NCI-H774 (cell line): Measurements from ENCODE around the gene ITCH.
"Not testable (repeated sequence)": the region's sequence is repeated elsewhere in the genome, so short reads cannot be mapped to it uniquely, and the experiment has no call there.

Experiments
- DNase-seq: peaks from one replicate; lab custom pipeline; 2025; lab: John Stamatoyannopoulos, UW

ITCH gene

DNA sequence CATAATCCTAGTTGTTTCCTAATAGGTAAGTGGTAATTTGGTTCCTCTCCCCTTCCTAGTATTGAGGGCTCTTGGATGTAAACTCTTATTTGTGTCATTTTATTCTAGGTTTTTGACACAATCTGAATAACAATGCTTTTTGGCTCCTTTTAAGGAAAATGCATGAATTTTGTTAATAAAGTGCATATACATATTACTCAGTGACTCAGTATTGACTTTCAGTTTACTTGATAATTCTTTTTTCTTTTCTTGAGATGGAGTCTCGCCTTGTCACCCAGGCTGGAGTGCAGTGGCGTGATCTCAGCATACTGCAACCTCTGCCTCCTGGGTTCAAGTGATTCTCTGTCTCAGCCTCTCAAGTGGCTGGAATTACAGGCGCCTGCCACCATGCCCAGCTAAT lies 19.1 kb downstream of the ITCH start:
- no peak for DNase-seq

DNA sequence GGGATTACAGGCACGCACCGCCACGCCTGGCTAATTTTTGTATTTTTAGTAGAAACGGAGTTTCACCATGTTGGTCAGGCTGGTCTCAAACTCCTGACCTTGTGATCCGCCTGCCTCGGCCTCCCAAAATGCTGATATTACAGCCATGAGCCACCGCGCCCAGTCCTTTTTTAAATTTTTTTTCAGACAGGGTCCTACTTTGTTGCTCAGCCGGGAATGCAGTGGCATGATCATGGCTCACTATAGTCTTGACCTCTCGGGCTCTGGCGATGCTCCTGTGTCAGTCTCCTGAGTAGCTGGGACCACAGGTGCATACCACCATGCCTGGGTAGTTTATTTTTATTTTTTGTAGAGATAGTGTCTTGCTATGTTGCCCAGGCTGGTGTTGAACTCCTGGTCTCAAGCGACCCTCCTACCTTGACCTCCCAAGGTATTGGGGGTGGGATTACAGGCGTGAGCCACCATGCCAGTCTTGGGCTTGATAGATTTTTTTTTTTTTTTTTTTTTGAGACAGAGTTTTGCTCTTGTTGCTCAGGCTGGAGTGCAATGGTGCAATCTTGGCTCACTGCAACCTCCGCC lies 19.9 kb downstream of the ITCH start:
- not testable (repeated sequence) for DNase-seq

DNA sequence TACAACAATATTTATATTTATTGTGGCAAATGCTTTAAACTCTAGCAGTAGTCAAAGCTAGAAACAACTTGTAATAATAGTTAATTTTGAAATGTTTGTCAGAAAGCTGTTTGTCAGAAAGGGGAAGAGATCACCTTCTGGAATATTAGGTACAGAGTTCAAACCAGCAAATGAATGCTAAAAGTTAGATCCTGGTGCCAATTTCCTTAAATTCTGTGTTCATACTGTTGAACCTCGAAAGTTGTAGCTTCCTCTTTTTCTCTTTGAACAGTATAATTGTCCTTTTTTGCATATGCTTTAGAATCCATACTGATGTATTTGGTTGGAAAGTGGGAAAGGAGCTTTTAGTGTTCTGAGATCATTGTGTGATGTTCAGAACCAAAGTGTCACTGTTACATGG lies 22.4 kb downstream of the ITCH start:
- no peak for DNase-seq

DNA sequence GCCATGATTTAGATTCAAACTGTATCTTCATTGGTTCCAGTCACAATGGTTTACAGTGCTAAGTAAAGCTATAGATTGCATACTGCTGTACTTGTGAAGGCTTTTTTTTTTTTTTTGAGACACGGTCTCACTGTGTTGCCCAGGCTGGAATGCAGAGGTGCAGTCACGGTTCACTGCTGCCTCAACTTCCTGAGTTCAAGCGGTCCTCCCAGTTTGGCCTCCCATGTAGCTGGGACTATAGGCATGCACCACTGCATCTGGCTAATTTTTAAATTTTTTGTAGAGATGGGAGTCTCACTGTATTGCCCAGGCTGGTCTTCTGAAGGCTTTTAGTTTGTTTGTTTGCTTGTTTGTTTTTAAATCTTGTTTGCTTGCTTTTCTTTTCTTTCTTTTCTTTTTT lies 24.9 kb downstream of the ITCH start:
- DNase-seq = no peak

DNA sequence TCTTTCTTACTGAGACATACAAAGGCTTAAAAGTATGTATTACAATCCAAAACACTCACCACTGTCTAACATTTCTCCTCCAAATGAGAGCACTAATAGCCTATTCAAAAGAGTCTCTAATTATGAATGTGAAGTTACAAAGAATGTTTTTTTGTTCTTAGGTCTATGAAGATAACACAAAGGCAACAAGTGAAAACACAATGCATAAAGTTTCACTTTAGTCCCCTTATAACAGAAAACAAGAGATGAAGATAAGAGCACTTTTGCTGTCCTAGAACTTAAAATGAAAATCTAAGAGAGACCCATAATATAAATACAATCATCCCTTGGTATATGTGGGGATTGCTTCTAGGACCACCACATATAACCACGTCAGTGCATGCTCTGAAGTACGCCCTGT lies 25.6 kb downstream of the ITCH start:
- no peak for DNase-seq

DNA sequence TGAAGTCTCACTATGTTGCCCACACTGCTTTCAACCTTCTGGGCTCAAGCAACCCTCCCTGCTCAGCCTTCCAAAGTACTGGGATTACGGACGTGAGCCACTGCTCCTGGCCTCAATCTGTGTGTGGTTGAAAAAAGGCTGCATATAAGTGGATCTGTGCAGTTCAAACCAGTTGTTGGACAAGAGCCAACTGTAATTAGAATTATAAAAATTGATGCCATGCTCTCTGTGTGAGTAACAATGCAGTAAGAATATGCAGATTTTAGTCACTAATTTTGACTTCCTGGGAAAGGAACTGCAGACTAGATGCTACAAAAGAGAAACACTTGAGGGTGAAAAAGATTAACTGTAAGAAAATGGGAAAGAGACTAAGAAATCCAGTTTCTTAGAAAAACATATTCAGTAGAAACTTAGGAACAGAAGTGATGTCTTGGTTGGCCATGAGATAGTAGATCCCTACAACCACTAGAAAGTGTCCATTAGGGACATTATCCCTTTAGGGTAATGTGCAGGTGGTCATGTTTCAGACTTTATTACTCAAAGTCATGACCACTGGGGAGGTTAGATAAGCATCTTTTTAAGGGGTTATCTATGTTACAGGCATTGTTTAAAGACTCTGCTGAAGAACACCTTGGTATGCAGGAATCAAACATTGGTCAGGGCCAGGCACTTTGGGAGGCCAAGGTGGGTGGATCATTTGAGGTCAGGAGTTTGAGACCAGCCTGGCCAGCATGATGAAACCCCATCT lies 26.3 kb downstream of the ITCH start:
- DNase-seq = no peak

DNA sequence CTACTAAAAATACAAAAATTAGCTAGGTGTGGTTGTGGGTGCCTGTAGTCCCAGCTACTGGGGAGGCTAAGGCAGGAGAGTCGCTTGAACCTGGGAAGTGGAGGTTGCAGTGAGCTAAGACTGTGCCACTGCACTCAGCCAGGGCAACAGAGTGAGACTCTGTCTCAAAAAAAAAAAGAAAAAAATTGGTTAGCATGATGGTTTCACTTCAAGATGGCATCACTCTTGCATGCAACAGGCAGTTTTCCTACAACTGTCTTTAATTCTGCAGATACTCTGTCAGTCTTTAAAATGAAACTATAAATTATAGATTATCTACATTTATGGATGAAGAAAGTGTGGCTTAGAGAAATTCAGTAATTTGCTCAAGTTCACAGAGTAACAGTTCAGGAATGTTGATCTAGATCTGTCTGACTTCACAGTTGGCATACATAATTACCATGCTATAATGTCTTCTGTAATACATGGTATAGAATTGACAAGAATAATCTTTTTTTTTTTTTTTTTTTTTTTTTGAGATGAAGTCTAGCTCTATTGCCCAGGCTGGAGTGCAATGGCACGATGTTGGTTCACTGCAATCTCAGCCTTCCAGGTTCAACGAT lies 27.0 kb downstream of the ITCH start:
- no peak for DNase-seq

DNA sequence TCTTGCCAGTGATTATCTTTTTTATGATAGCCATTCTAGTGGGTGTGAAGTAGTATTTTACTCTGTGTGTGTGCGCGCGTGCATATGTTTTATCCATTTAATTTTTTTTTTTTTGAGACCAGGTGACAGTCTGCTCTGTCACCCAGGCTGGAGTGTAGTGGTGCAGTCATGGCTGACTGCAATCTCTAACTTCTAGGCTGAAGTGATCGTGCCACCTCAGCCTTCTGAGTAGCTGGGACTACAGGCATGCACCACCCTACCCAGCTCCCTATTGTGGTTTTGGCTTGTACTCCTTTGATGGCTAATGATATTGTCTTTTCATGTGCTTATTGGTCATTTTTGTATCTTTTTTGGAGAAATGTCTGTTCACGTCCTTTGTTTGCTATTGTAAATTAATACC lies 33.3 kb downstream of the ITCH start:
- no peak for DNase-seq

DNA sequence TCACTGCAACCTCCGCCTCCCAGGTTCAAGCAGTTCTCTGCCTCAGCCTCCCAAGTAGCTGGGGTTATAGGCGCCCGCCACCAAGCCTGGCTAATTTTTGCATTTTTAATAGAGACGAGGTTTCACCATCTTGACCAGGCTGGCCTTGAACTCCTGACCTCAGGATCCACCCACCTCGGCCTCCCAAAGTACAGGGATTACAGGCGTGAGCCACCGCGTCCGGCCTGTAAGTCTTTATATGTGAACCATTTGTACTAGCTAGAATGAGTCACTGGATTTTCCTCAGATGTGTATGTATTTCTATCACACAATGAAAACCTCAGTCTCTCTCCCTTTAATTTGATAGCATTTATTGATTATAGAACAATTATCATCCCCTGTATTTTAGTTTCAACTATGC lies 34.0 kb downstream of the ITCH start:
- no peak for DNase-seq

DNA sequence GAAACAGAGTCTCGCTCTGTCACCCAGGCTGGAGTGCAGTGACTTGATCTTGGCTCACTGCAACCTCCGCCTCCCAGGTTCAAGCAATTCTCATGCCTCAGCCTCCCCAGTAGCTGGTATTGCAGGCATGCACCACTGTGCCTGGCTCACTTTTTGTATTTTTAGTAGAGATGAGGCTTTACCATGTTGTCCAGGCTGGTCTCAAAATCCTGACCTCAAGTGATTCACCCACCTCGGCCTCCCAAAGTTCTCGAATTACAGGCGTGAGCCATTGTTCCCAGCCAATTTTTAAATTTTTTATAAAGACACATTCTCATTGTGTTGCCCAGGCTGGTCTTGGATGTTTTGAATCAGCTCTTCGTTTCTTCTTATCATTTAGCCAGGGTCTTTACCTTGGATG lies 37.7 kb downstream of the ITCH start:
- DNase-seq = not testable (repeated sequence)

DNA sequence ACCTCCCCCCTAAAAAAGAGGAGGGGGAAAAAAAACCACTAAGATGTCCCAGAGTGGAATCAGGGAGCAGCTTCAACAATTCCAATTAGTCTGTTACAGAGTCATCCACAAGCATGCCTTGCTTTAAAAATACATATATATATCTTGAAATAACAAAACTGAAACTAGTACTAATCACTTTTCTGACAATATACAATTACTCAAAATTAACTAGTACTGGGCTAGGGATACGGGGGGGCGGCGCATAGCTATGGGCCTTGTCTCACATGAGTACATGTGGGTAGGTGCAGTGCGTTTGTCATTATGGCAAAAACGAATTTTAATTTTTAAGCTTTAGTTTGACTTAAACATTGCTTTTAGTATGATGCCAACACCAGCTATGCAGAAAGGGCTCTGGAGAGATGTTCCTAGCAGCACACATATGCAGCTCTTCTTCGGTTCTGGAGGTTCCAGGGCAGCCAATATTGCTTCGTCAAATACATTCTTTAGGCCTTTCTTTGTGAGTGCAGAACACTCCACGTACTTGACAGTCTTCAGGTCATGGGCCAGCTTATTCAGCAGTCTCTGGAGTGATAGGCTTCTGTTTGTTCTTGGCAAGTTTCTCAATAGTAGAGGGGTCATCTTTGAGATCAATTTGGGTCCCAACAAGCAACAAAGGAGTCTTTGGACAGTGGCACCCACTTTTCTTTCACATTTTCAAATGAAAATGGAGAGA lies 38.8 kb downstream of the ITCH start:
- no peak for DNase-seq

DNA sequence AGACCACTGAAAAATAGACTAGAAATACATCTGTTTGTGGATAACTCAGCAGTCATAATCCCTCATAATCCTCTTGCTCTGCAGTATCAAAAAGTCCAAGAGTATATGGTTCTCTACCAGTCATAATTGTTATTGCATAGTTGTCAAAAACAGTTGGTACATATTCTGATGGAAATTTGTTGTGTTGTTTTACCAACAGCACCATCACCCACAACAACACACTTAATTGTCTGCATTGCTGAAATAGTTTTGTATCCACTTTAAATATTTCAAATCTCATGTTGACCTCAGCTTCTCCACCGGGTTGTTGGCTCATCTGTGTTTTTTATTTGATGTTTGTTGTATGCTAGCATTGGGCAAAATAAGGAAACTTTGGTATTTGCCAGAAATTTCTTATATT lies 39.4 kb downstream of the ITCH start:
- no peak for DNase-seq

DNA sequence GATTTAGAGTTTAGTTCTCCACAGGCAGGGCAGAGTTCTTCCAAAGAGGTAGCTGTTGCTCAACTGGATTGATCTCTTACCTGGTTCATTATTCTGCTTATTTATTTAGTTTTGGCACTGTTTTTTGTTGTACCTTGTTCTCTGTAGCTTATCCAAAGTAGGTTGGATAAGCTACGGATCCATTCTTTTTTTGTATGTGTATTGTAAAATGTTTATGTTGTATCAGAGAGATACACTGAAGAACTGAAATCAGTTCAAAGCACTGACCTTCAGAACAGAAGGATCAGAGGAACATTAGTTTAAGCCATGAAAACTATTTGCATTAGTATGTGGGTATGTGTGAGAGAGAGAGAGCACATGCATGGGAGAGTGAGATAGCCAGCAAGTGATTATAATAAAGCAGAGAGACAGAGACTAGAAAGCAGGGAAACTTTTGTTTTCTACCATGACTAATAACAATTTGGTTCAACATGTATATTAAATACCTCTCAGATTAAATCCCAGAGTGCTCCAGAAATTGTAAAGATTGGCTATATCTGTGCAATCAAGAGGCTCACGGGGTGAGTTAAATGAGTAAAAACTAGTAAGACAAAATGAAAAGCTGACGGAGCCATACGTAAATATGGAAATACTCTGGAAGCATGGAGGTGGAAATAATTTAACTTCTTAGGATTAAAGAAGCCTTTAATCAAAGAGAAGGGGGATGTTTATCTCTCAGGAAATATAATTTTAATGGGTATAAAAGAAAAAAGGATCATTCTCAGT lies 40.2 kb downstream of the ITCH start:
- no peak for DNase-seq

DNA sequence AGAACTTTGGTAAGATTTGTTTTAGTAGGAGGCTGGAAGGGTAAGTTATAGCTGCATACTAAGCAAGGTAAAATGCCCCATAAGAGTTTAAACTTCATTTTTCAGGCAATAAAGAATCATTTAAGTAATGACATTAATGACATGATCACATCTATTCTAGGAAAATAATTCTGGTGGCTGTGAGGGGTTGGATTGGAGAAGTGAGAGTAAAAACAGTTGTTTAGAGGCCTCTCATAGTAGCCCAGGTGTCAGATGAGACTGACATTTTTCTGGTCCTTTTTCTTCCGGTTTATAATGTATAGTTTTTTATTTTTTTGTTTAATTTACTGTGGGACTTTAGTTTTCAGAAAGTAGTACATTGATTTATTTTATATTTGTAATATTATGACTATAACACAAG lies 40.8 kb downstream of the ITCH start:
- no peak for DNase-seq

DNA sequence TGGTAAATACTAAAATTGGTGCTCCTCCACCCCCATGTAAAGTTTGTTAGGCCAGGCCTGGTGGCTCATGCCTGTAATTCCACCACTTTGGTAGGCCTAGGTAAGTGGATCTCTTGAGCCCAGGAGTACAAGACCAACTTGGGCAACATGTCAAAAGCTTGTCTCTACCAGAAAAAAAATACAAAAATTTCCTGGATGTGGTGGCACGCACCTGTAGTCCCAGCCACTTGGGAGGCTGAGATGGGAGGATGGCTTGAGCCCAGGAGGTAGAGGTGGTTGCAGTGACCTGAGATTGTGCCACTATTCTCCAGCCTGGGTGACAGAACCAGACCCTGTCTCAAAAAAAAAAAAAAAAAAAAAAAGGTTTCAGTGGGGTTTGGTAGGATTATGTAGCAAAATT lies 41.7 kb downstream of the ITCH start:
- no peak for DNase-seq

DNA sequence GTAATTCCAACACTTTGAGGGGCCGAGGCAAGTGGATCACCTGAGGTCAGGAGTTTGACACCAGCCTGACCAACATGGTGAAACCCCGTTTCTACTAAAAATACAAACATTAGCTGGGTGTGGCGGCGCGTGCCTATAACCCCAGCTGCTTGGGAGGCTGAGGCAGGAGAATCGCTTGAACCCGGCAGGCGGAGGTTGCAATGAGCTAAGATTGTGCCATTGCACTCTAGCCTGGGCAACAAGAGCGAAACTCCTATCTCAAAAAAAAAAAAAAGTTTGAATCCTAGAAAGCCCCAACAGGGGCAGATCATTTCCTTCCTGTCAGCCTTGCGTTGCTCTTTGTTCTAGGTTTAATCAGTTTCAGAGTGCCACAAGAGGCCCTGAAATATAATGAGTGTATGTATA lies 42.2 kb downstream of the ITCH start:
- DNase-seq = not testable (repeated sequence)

DNA sequence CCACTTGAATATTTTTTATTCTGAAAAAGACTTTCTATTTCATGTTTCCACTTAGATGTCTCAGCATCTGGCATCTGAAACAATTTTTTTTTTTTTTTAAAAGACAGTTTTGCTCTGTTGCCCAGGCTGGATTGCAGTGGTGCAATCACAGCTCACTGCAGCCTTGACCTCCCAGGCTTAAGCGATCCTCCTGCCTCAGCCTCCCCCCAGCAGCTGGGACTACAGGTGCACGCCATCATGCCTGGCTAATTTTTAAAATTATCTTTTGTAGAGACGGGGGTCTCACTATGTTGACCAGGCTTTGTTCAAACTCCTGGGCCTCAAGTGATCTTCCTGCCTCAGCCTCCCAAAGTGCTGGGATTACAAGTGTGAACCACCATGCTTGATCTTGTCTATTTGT lies 42.9 kb downstream of the ITCH start:
- not testable (repeated sequence) for DNase-seq

DNA sequence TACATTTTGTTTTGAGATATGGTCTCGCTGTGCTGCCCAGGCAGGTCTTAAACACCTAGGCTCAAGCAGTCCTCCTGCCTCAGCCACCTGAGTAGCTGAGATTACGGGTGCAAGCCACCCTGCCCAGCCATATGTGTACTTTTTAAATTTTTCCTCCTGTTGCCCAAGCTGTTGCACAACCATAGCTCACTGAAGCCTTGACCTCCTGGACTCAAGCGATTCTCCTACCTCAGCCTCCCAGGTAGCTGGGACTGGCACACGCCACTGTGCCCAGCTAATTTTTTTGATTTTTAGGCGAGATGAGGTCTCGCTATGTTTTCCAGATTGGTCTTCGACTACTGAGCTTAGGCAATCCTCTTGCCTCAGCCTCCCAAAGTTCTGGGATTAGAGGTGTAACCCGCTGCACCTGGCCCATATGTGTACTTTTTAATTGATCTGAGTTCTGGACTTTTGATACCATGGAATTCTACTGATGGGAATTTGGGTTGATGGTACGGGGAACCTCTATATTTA lies 44.9 kb downstream of the ITCH start:
- no peak for DNase-seq

DNA sequence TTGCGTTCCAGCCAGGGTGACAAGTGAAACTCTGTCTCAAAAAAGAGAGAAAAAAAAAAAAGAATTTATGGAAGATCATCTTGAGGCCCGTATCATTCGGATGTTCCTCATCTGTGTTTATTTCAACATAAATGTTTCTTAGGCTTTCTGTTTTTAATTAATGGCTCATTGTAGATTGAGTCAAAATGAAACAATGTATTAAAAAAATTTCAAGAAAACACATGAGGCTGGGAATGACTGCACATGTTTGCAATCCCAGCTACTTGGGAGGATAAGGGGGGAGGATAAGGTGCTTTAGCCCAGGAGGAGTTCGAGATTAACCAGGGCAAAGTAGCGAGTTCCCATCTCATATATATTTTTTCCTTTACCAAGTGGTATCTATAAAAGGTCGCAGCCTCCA lies 47.3 kb downstream of the ITCH start:
- no peak for DNase-seq

DNA sequence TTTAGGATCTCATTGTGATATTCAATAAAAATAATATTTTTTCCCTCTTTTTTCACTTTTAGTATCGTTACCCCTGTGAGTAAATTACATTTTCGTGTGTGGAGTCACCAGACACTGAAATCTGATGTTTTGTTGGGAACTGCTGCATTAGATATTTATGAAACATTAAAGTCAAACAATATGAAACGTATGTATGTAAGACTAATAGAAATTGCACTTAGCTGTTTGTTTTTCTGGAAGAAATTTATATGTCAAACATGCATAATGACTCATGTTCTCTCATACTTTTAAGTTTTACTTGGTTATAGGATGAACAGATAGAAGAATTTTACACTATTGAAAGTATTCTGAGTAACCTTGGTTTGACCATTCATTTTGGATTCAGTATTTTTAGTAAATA lies 49.4 kb downstream of the ITCH start:
- no peak for DNase-seq

DNA sequence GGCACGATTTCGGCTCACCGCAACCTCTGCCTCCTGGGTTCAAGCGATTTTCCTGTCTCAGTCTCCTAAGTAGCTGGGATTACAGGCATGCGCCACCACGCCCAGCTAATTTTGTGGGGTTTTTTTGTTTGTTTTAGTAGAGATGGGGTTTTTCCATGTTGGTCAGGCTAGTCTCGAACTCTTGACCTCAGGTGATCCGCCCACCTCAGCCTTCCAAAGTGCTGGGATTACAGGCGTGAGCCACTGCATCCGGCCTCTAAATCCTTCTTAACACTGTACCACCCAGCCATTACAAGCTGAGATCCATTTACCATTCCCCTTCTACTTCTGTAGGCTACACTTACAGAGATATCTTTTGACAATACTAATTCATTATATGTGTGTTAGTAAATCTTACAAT lies 51.5 kb downstream of the ITCH start:
- not testable (repeated sequence) for DNase-seq

DNA sequence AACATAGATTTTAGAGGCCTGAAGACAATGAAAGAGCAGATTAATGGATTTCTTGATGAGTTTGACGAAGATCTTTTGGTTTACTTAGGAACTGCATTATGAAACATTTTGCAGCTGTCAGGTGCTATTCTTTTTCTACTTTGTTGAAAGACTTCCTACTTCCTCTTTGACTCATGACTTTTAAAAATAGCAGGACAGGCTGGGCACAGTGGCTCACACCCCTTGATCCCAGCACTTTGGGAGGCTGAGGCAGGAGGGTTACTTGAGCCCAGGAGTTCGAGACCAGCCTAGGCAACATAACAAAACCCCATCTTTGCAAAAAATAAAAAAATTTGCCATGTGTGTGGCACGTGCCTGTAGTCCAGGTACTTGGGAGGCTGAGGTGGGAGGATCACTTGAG lies 52.0 kb downstream of the ITCH start:
- DNase-seq = no peak
